Inflammatory macrophage (primary cell): ENCODE measurements around the gene LRRC49.
"Not testable (repeated sequence)": the region's sequence is repeated elsewhere in the genome, so short reads cannot be mapped to it uniquely, and the experiment has no call there.

Experiments used
- DNase-seq, 2 donors: peaks; one replicate each; pipeline ENCODE4 v3.0.0-alpha.2; 2020 to 2022

Gene LRRC49

GRCh38 chr15:70869346-70869745 is 23.3 kb upstream of the LRRC49 start:
- DNase-seq, result no peak

DNA sequence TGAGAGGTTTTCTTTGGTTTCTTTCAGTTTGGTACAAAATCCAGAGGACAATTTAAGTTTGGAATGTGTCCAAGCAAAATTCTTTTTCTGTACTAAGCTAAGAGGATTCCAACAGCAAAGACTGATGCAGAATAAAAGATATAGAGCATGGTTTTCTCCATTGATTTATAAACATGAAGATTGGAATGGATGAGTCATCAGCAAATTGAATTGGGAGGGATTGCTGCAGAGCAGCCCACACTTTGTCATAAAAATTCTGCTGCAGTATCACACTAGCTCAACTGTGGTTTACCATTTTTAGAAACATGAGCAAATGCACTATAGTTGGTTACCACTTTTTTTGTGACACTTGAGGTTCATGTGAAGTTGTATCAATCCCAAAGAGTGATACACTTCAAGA is 22.6 kb upstream of the LRRC49 start:
- DNase-seq, result no peak

DNA sequence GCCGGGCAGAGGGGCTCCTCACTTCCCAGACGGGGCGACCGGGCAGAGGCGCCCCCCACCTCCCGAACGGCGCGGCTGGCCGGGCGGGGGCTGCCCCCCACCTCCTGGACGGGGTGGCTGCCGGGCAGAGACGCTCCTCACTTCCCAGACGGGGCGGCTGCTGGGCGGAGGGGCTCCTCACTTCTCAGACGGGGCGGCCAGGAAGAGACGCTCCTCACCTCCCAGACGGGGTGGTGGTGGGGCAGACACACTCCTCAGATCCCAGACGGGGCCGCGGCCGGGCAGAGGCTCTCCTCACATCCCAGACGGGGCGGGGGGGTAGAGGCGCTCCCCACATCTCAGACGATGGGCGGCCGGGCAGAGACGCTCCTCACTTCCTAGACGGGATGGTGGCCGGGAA is 21.1 kb upstream of the LRRC49 start:
- not testable (repeated sequence) for DNase-seq

DNA sequence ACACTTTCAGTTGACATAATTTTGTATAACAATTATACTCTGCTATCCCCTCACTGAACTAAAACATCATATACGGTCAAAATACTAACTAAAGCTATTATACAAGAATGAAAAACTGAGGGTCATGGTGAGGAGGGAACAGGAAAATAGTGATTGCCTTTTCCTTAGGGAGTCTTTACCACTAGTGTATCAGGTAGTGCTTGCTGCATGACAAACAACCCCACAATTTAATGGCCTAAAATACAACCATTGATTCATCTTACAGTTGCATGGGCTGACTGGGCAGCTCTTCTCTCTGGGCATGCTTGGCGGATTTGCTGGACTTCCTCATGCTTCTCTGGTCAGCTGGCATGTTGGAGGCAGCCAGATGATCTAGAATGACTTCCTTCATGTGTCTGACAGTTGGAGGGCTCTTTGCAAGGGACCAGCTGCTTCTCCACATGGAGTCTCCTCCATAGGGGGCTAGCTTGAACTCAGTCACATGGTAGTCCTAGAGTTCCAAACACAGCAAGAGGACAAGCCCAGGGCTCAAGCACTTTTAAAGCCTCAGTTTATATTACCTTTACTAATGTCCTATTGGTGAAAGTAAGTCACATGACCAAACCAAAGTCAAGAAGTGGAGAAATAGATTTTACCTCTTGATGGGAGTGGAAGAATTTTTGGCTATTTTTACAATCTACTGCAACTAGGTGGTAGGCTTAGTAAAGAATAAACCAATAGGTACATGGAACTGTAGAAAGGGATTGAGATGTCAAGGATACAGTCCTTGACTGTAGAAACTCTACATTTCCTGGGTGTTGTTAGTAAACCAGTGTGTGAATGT is 19.2 kb upstream of the LRRC49 start:
- no peak for DNase-seq

DNA sequence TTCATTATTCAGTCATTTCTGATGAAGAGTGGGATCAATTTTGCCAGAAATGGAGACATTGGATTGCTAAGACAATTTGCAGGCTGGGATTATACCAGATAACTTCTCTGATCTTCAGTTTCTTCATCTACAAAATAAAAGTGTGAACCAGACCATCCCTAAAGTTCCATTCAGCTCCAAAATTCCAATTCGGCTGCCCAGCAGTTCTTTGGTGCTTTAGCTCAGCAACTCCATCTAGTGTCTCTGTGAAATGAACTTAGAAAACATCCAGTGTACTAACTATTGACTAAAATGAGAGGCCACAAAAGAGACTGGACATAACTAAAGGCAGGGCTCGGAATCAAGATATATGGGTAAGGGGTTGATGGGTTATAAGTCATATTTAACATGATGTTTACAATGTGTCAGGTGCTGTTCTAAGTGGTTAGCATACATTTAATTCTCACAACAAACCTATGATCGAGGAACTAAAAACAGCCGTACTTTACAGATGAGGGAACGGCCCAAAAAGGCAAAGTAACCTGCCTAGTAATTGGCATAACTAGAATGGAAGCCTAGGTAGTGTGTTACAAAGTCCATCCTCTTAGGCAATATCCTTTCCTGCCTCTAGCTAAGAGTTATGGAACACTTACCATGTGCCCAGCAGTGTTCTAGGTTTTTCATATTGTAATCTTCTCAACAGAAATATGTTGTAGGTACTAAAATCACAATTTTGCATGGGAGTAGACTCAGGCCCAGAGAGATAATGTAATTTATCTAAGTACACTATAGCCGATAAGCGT is 17.4 kb upstream of the LRRC49 start:
- no peak for DNase-seq

DNA sequence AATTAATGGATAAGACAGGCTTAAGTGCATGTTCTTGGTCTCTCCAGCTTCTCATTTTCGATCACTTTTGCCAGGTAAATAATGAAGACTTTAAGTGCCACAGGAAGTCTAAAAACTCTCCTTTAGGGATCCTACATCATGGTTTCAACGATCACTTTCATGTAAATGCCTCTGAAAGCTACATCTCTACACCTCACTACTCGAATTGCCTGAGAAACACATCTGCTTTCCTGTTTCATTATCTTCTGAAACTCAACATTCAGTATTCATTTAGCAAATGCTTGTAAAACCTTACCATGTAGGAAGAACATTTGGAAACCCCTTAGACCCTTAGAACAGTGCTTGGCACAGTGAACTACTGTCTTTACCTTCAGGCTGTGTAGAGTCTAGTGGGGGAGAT is 16.6 kb upstream of the LRRC49 start:
- no peak for DNase-seq

DNA sequence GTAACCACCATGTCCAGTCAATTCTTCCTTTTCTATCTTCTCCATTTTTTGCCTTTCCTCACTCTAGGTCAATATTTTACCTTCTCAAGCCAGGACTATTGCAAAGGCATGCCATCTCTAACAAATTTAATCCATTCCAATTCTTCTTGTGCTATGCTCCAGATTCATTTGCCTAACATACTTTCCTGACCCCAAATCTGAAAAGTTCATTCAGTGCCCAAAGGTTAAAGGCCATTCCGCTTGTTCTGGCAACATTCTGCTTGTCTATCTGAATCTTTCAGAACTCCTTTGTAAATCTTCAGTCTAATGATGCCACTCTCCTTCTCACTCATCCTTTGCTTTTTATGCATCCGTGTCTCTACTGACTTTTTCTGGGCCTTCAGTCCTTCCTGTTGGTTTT is 15.9 kb upstream of the LRRC49 start:
- no peak for DNase-seq

DNA sequence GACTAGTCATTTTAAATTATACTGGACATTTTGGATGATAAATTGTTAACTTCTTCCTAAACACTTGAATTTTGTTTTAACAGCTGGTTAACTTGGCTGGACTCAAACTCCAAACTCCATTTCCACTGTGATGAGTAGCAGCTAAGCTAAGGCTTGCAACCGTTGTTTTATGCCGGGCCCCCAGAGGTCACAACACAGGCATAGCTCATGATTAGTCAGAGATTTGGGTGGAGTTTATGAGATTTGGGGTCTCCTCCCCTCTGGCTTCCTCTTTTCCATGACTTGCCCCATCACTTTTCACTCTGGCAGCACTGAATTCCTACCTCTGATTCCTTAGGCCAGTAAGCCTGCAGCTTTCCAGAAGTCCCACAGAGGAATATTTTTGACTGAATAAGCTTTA is 13.2 kb upstream of the LRRC49 start:
- no peak for DNase-seq

GRCh38 chr15:70880781-70881180 is 11.8 kb upstream of the LRRC49 start:
- no peak for DNase-seq

GRCh38 chr15:70882361-70882760 is 10.3 kb upstream of the LRRC49 start:
- peak; percentile 5 to 7 for DNase-seq

GRCh38 chr15:70892912-70893560 is 410 bp downstream of the LRRC49 start:
- DNase-seq, result peak in 1 of 2 donors; percentile 27

DNA sequence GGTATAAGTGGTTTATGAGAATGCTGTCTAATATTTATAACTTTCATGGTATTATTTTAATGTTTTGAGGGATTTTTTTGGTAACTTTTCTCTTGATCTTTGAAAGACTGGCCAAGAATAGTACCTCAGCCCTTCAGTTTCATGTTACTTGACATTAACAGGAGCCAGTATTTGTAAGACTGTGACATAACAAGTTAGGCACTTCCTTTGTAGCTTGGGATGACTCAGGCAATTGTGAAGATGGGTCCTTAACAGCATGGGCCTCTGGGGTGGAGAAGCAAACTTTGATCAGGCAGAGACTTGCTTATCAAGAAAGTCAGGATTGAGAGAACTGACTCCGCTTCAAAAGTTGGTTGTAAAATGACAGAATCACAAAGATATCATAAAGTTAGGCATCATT is 9.5 kb downstream of the LRRC49 start:
- DNase-seq, result no peak

DNA sequence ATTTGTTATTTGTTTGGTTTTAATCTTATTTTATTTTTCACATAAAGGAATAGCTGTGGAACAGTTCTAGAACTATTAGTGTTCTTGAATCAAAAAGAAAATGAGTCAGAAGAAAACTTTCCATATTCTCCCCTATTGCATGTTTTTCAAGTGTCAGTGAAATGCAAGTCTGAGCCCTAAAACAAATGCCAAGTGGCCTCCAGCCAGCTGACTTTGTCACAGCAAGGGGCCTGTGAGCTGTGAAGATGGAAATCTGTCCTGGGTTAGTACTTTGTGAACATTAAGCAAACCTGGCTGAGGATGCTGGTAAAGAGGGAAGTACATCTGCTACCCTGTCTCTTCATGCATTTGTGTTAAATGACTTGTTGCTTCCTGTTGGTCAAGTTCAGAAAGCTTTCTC is 14.2 kb downstream of the LRRC49 start:
- DNase-seq, result no peak

GRCh38 chr15:70907784-70908471 is 15.3 kb downstream of the LRRC49 start:
- DNase-seq, result no peak

GRCh38 chr15:70910958-70911357 is 18.3 kb downstream of the LRRC49 start:
- DNase-seq, result no peak

DNA sequence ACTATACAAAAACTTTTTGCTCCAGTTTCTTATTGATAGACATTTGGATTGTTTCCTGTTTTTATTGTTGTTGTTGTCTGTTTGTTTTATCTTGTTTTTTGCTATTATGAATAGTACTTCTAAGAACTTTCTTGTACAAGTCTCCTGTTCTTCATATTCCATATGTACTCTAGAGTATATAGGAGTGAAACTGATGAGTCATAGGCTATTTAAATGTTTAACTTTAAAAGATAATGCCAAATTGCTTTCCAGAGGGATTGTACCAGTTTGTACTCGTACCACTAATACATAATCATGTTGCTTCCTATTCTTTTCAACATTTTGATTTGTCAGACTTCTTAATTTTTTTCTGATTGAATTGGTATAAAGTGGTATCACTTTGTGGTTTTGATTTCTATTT is 19.6 kb downstream of the LRRC49 start:
- no peak for DNase-seq

- no peak for DNase-seq
Observed at GRCh38 chr15:70916531-70916930, 23.9 kb downstream of the LRRC49 start.

DNA sequence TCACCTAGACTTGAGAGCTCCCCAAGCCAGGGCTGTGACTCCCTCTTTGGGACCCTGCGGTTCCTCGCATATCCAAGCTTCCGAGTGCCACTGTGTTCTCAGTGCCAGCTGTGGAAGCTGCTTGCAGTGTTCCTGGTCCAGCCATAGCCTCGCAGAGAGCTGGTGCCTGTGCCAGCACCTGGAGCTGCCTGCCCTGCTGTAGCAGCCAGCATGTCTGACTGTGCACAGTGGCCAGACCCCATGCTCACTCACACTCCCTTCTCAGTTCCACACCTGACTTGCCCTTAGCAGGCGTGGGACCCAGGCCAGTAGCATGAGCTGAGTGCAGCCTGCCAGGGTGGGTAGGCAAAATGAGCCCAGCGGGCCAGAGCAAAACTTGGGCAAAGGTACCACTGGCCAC is 25.3 kb downstream of the LRRC49 start:
- no peak for DNase-seq

DNA sequence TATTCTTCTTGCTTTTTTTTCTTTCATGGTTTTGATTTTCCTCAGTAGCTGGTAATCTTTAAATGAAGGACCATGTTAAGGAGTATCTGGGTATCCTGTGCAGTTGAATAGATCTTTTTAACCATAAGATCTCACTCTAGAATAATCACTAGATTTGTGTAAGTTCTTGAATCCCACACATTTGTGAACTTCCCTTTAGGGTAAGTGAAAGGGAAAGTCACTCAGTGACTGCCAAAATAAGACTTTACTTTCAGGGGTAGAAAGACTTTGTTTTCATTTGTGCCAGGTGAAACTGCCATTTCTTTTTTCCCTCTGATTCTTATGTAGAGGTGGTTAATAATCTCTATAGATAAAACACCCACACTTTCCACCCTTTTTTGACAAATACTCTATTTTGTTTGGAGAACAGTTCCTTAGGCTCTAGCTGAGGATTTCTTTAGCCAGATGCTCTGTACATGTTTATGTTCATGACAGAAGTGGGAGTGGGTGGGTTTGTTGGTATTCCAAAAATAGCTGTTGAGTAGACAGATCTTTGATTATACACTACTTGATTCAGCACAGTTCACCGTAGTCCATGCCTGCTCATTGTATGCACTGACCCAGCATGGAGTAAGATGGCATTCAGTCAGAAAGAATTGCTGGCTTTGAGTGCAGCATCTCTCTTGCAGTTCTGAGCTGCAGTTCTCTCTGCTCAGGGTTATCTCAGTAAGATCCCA is 28.5 kb downstream of the LRRC49 start:
- DNase-seq, result peak; percentile 13 to 15

DNA sequence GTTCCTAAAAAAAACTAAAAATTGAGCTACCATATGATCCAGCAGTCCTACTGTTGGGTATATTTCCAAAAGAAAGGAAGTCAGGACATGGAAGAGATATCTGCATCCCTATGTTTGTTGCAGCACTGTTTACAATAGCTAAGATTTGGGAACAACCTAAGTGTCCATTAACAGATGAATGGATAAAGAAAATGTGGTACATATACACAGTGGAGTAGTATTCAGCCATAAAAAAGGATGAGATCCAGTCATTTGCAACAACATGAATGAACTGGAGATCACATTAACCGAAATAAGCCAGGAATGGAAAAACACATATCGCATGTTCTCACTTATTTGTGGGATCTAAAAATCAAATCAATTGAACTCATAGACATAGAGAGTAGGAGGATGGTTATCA is 29.5 kb downstream of the LRRC49 start:
- no peak for DNase-seq

DNA sequence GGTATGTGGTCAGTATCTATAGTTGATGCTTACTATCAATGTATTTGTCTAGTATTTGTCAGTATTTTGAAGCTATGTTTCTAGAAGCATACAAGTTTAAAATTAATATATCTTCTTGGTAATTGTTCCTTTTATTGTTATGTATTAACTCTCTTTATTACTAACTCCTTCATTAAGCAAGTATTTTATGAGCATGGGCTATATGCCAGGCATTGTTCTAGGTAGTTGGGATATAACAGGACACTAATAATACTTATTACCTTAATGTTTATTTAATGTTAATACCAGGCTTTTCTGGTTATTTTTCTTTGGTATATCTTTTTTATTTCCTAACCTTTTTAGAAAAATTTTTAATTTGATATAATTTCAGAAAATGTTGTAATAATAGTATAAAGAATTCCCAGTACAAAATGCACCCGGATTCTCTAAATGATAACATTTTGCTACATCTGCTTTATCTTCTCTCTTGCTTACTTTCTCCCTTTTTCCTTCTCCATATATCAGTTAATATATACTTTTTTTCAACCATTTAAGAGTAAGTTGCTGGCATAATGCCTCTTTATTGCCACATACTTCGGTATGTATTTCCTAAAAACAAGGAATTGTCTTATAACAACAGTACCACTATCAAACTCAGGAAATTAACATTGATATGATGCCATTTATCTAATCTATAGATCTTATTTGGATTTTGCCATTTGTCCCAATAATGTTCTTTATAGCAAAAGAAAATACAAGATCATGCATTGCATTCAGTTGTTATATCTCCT is 30.9 kb downstream of the LRRC49 start:
- no peak for DNase-seq
